HepG2 (cell line): ENCODE results near the gene RPL35A. TPM values are rescaled to one million over a fixed set of nuclear protein-coding genes. Genes with fewer than 3 reads are reported as not detected.

Source experiments
- ATAC-seq: fragments of 200-7000 bp; cut with Tn5 transposase; 3 replicates; pipeline ENCODE4 v1.9.1; 2020; ENCODE audit warnings: mild to moderate bottlenecking, moderate library complexity
- BruUV-seq: library from RNA; stranded (reverse); fragments of 400-500 nt; replicated peaks from 2 replicates; lab custom pipeline; 2021; lab: Mats Ljungman, UMichigan
- CTCF ChIA-PET: fragments of 300-600 bp; formaldehyde crosslinking; extraction: SDS; loops from one replicate; lab custom pipeline; 2021; ENCODE audit warnings: low total read pairs, inconsistent platforms, low intra/inter-chr PET ratio; lab: Yijun Ruan, JAX
- POLR2A ChIA-PET: fragments of 350-600 bp; sonication (Branson Sonifier 250); formaldehyde crosslinking; loops from one replicate; lab custom pipeline; 2020; ENCODE audit warnings: antibody characterized with exemption, inconsistent platforms; lab: Yijun Ruan, JAX
- DNase-seq: peaks from one replicate; pipeline ENCODE4 v3.0.0-alpha.2; 2015; ENCODE audit warnings: low spot score
- FAIRE-seq: peaks from 3 replicates; lab custom pipeline; 2011; peaks lifted over from hg19 to GRCh38; lab: Jason Lieb, UNC
- H2AFZ ChIP-seq: one replicate; pipeline ENCODE4 v1.6.1; 2011; ENCODE audit warnings: low read length, inconsistent platforms
- H3K27ac ChIP-seq: fragments of 300-600 bp; 3 replicates; pipeline ENCODE4 v1.8.0; 2011; ENCODE audit warnings: mixed run types, mild to moderate bottlenecking, mixed read lengths, low read length, inconsistent platforms; ENCODE audit not compliant: insufficient read depth; ENCODE audit errors: extremely low read length
- H3K27me3 ChIP-seq, 2 experiments: fragments of 200-600 bp in 1 of 2; 2 replicates in 1 of 2; 3 replicates in 1 of 2; pipeline versions ENCODE4 v1.6.0 to v1.8.0; 2011; ENCODE audit warnings: low read length in 2 of 2, mild to moderate bottlenecking in 2 of 2, moderate library complexity in 2 of 2, inconsistent platforms in 1 of 2; ENCODE audit not compliant: insufficient read depth in 2 of 2, control insufficient read depth in 1 of 2
- H3K36me3 ChIP-seq, 2 experiments: fragments of 200-600 bp in 1 of 2; replicated peaks in 1 of 2; 2 replicates in 1 of 2; 3 replicates in 1 of 2; pipeline versions ENCODE4 v1.5.1 to v1.8.0; 2011; ENCODE audit warnings: low read length in 2 of 2, inconsistent platforms in 1 of 2; ENCODE audit not compliant: insufficient read depth in 2 of 2, control insufficient read depth in 1 of 2
- H3K4me1 ChIP-seq: 2 replicates; pipeline ENCODE4 v1.5.1; 2012; ENCODE audit warnings: low read length, inconsistent platforms; ENCODE audit not compliant: insufficient read depth
- H3K4me2 ChIP-seq: 2 replicates; pipeline ENCODE4 v1.6.0; 2011; ENCODE audit warnings: low read depth, low read length, inconsistent platforms
- H3K4me3 ChIP-seq, 3 experiments: fragments of 200-600 bp in 1 of 3; sonication (generic), shearing (Covaris generic) in 1 of 3; replicated peaks in 1 of 3; 2 replicates each; pipeline ENCODE4 v1.5.1; 2011 to 2016; ENCODE audit warnings: low read length in 3 of 3, inconsistent platforms in 2 of 3, low read depth in 2 of 3, mild to moderate bottlenecking in 2 of 3, control low read depth in 1 of 3, mixed read lengths in 1 of 3; ENCODE audit not compliant: insufficient read depth in 1 of 3
- H3K79me2 ChIP-seq: one replicate; pipeline ENCODE4 v1.6.1; 2011; ENCODE audit warnings: low read length, inconsistent platforms; ENCODE audit not compliant: insufficient read depth
- H3K9ac ChIP-seq: 2 replicates; pipeline ENCODE4 v1.6.0; 2011; ENCODE audit warnings: mild to moderate bottlenecking, low read depth, low read length, inconsistent platforms; ENCODE audit not compliant: insufficient read depth
- H3K9me3 ChIP-seq: 2 replicates; pipeline ENCODE4 v1.5.1; 2012; ENCODE audit warnings: mild to moderate bottlenecking, low read length
- H4K20me1 ChIP-seq: 2 replicates; pipeline ENCODE4 v1.6.0; 2011; ENCODE audit warnings: inconsistent platforms, mild to moderate bottlenecking, low read length, moderate library complexity; ENCODE audit not compliant: insufficient read depth
- FOXA1 ChIP-seq, 2 experiments: fragments of 450-650 bp in 1 of 2; sonication (generic) in 1 of 2; formaldehyde crosslinking in 1 of 2; IDR thresholded peaks; 2 replicates each; pipeline versions ENCODE4 v1.4.0 to v1.6.1; 2016 to 2020; ENCODE audit warnings: missing genetic modification reagents in 1 of 2
- FOXA3 ChIP-seq: IDR thresholded peaks from 2 replicates; pipeline ENCODE4 v1.6.1; 2016; ENCODE audit warnings: missing genetic modification reagents, missing compliant biosample characterization
- FOXO1 ChIP-seq: sonication (generic); formaldehyde crosslinking; IDR thresholded peaks from 2 replicates; pipeline ENCODE4 v1.4.0; 2020; ENCODE audit warnings: missing genetic modification reagents
- FOXP1 ChIP-seq, 2 experiments: fragments of 450-650 bp in 1 of 2; IDR thresholded peaks; 2 replicates each; pipeline ENCODE4 v1.6.1; 2017 to 2018; ENCODE audit warnings: antibody characterized with exemption in 1 of 2
- GMEB2 ChIP-seq: IDR thresholded peaks from 2 replicates; pipeline ENCODE4 v1.6.1; 2016; ENCODE audit warnings: missing biosample characterization, missing genetic modification reagents, low read depth
- HDAC6 ChIP-seq: fragments of 200-600 bp; sonication (generic); IDR thresholded peaks from 2 replicates; pipeline ENCODE4 v1.7.0; 2017; ENCODE audit warnings: mild to moderate bottlenecking, antibody characterized with exemption, low read length, low read depth
- PAXIP1 ChIP-seq: sonication (generic); formaldehyde crosslinking; conservative IDR thresholded peaks from 2 replicates; pipeline ENCODE4 v1.4.0; 2020; ENCODE audit warnings: mild to moderate bottlenecking, missing genetic modification reagents, moderate library complexity
- SP1 ChIP-seq, 2 experiments: fragments of 450-650 bp in 1 of 2; sonication (generic) in 1 of 2; formaldehyde crosslinking in 1 of 2; IDR thresholded peaks; 2 replicates each; pipeline versions ENCODE4 v1.4.0 to v1.6.1; 2016 to 2020; ENCODE audit warnings: missing genetic modification reagents in 1 of 2
- THAP11 ChIP-seq: IDR thresholded peaks from 2 replicates; pipeline ENCODE4 v1.6.1; 2016; ENCODE audit warnings: missing biosample characterization, missing genetic modification reagents
- TP53 ChIP-seq: sonication (generic); formaldehyde crosslinking; conservative IDR thresholded peaks from 2 replicates; pipeline ENCODE4 v1.4.0; 2020; ENCODE audit warnings: missing genetic modification reagents
- ZBTB33 ChIP-seq: sonication (generic); formaldehyde crosslinking; IDR thresholded peaks from 2 replicates; pipeline ENCODE4 v1.4.0; 2020; ENCODE audit warnings: missing genetic modification reagents
- ZBTB49 ChIP-seq: sonication (generic); formaldehyde crosslinking; IDR thresholded peaks from 2 replicates; pipeline ENCODE4 v1.4.0; 2020; ENCODE audit warnings: missing genetic modification reagents, borderline replicate concordance
- WGBS: methylation state at CpG from one replicate; pipeline ENCODE4 v1.1.6; 2017; ENCODE audit warnings: low lambda C conversion rate; 5-methylcytosine and 5-hydroxymethylcytosine counted together
- in situ Hi-C: cut with HindIII; loops from 2 replicates; pipeline ENCODE4 v1.10.0; 2017; ENCODE audit warnings: low pct_unique_long_range_greater_than_20kb; ENCODE audit not compliant: extremely low pct_ligation_motif_present
- intact Hi-C: fragments of 100-400 bp; cut with micrococcal nuclease; formaldehyde crosslinking; loops from one replicate; pipeline ENCODE4 v1.10.0; 2022; ENCODE audit not compliant: unreplicated experiment
- polyA plus RNA-seq, 8 experiments: library from polyadenylated mRNA; depleted of rRNA in 3 of 8; stranded (reverse) in 7 of 8; unstranded in 1 of 8; fragments of >200 nt; fragmentation: Illumina TruSeq in 4 of 8; extraction: Trizol in 4 of 8; gene quantifications; 2 replicates each; pipeline versions ENCODE4 v1.2.1 to v1.2.3, GENCODE V29; 2011 to 2016; ENCODE audit warnings: low read depth in 4 of 8, missing spikeins in 1 of 8, mixed read lengths in 1 of 8; ENCODE audit not compliant: insufficient read depth in 1 of 8
- total RNA-seq, 5 experiments: library from RNA; depleted of rRNA; stranded (reverse); fragments of >200 nt; fragmentation: Illumina TruSeq; extraction: Trizol; gene quantifications; 2 replicates each; pipeline ENCODE4 v1.2.3, GENCODE V29; 2016; ENCODE audit warnings: low read depth in 1 of 5
- TF ChIP-seq, protein P1 (sequence below): sonication (generic); formaldehyde crosslinking; IDR thresholded peaks from 2 replicates; pipeline ENCODE4 v1.8.1; 2023; ENCODE audit warnings: mild to moderate bottlenecking, moderate library complexity, missing genetic modification reagents

The RPL35A gene
- total and polyA plus RNA-seq, 2 of the 13 experiments (the other 11 are each of a cell fraction or from before 2014, with no cell fraction given) = 1,001 to 1,582 TPM

DNA sequence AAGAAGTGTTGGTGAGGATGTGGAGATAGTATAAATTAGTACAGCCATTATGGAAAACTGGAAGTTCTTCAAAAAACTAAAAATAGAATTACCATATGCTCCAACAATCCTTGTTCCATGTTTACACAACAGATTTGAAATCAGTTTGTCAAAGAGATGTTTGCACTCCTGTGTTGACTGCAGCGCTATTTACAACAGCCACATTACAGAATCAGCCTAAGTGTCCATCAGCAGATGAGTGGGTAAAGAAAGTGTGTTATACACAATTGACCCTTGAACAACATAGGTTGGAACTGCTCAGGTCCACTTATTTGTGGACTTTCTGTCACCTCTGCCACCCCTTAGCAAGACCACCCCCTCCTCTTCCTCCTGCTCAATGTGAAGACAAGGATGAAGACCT is 44.7 kb downstream of the RPL35A start:
- Histone ChIP-seq H2AFZ (no peak overlapping the region), H3K27ac (no peak overlapping the region), H3K4me2 (no peak overlapping the region), H3K4me3 (no peak overlapping the region), H4K20me1 (no peaks in the 10 kb centered on the region), H3K79me2 (no peaks in the 10 kb centered on the region), H3K36me3 (no peaks in the 10 kb centered on the region), H3K4me1 (peaks cover 7% of the 10 kb centered on the region; the same call in 1 of the 2 replicates), H3K9me3 (no peaks in the 10 kb centered on the region), H3K27me3 (no peaks in the 10 kb centered on the region), H3K9ac (no peak overlapping the region)
- peak; percentile 50; the same call in 1 of the 3 replicates for ATAC-seq
- BruUV-seq = no TSS peak
- POLR2A ChIA-PET = no interaction called here
- DNase-seq = peak; percentile 5
- intact Hi-C loops = no loop called here
- FAIRE-seq = no peak
- in situ Hi-C loops = no loop called here
- WGBS = 73% methylated on average over 1 of the region's 1 CpG
- CTCF ChIA-PET = no interaction called here
- no peak for TF ChIP-seq GMEB2
- no peak for TF ChIP-seq THAP11 (CRISPR knock-in tag)
- peak; percentile 46; the same call in 1 of the 2 replicates for TF ChIP-seq FOXA3
- TF ChIP-seq FOXP1 (IDR thresholded peaks at IDR 0.05) = no peak
- TF ChIP-seq FOXP1 (CRISPR knock-in tag; IDR thresholded peaks at IDR 0.05) = peak; percentile 66
- TF ChIP-seq HDAC6 = no peak
- TF ChIP-seq TP53 (CRISPR knock-in tag) = no peak
- TF ChIP-seq ZBTB33 (CRISPR knock-in tag) = peak; percentile 59; the same call in 1 of the 2 replicates
- TF ChIP-seq FOXO1 = no peak
- 0 out of 2 replicates have a peak, but pooled peaks have one; percentile 17 for TF ChIP-seq PAXIP1 (CRISPR knock-in tag)
- TF ChIP-seq SP1 (IDR thresholded peaks at IDR 0.05) = no peak
- no peak for TF ChIP-seq SP1 (CRISPR knock-in tag; IDR thresholded peaks at IDR 0.05)
- TF ChIP-seq FOXA1 (IDR thresholded peaks at IDR 0.05) = 0 out of 2 replicates have a peak, but pooled peaks have one; percentile 25
- TF ChIP-seq FOXA1 (CRISPR knock-in tag; IDR thresholded peaks at IDR 0.05) = no peak
- TF ChIP-seq ZBTB49 = no peak
- TF ChIP-seq, protein P1, sequence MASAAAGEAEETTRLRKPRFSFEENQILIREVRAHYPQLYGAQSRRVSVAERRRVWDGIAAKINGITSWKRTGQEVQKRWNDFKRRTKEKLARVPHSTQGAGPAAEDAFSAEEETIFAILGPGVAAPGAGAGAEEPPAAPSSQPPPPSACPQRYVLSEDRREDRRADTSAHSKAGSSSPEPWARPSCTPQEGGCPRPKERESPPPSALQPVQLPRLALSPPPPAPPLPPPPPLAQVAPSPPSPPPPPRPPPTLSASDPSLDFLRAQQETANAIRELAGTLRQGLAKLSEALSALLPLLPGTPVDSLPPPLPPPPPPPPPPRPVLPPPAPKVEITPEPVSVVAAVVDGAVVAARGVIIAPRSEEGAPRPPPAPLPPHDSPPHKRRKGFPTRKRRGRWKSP (CRISPR knock-in tag) = no peak
